PC-9 (cell line): ENCODE results near the gene SLC25A21. TPM values are rescaled to one million over a fixed set of nuclear protein-coding genes. Genes with fewer than 3 reads are reported as not detected.
"Not testable (repeated sequence)": the region's sequence is repeated elsewhere in the genome, so short reads cannot be mapped to it uniquely, and the experiment has no call there.

ENCODE experiments used
- BruUV-seq: library from RNA; stranded (reverse); fragments of 400-500 nt; replicated peaks from 2 replicates; lab custom pipeline; 2021; lab: Mats Ljungman, UMichigan
- CTCF ChIA-PET: fragments of 300-600 bp; sonication (Branson Sonifier 250); formaldehyde crosslinking; loops from one replicate; lab custom pipeline; 2022; ENCODE audit warnings: antibody characterized with exemption; lab: Charles Lee
- POLR2A ChIA-PET: fragments of 300-600 bp; sonication (Branson Sonifier 250); formaldehyde crosslinking; loops from one replicate; lab custom pipeline; 2022; ENCODE audit warnings: antibody characterized with exemption; ENCODE audit not compliant: unreplicated experiment; lab: Charles Lee
- DNase-seq, 2 experiments: peaks; one replicate each; pipeline versions ENCODE4 v3.0.0 to v3.0.0-alpha.2; 2015 to 2022; ENCODE audit warnings: mixed read lengths in 1 of 2
- H2AFZ ChIP-seq: fragments of 200-600 bp; sonication (generic); 2 replicates; pipeline ENCODE4 v1.8.1; 2017; ENCODE audit warnings: antibody characterized with exemption
- H3F3A ChIP-seq: fragments of 200-600 bp; sonication (generic); 2 replicates; pipeline ENCODE4 v1.8.1; 2017; ENCODE audit warnings: antibody characterized with exemption, mild to moderate bottlenecking, low read depth; ENCODE audit not compliant: insufficient read depth
- H3K27ac ChIP-seq: fragments of 200-600 bp; sonication (generic); 2 replicates; pipeline ENCODE4 v1.6.1; 2016; ENCODE audit warnings: mixed run types
- H3K27me3 ChIP-seq: fragments of 200-600 bp; sonication (generic); 2 replicates; pipeline ENCODE4 v1.6.1; 2016; ENCODE audit warnings: low read depth, mixed run types; ENCODE audit not compliant: insufficient read depth
- H3K36me3 ChIP-seq: fragments of 200-600 bp; sonication (generic); 2 replicates; pipeline ENCODE4 v1.6.1; 2016; ENCODE audit warnings: low read depth, mixed run types
- H3K4me1 ChIP-seq: fragments of 200-600 bp; sonication (generic); replicated peaks from 2 replicates; pipeline ENCODE4 v1.6.1; 2016; ENCODE audit warnings: mixed run types; ENCODE audit not compliant: insufficient read depth
- H3K4me2 ChIP-seq: fragments of 200-600 bp; sonication (generic); 2 replicates; pipeline ENCODE4 v1.6.1; 2017; ENCODE audit warnings: mixed run types
- H3K4me3 ChIP-seq: fragments of 200-600 bp; sonication (generic); 2 replicates; pipeline ENCODE4 v1.6.1; 2016; ENCODE audit warnings: mixed run types
- H3K79me2 ChIP-seq: fragments of 200-600 bp; sonication (generic); 2 replicates; pipeline ENCODE4 v1.6.1; 2017; ENCODE audit warnings: low read depth, mixed run types
- H3K9me2 ChIP-seq: fragments of 200-600 bp; sonication (generic); 2 replicates; pipeline ENCODE4 v1.8.1; 2017; ENCODE audit warnings: mild to moderate bottlenecking; ENCODE audit not compliant: insufficient read depth
- H3K9me3 ChIP-seq: fragments of 200-600 bp; sonication (generic); 2 replicates; pipeline ENCODE4 v1.8.1; 2016; ENCODE audit warnings: low read depth; ENCODE audit not compliant: insufficient read depth
- H4K20me1 ChIP-seq: fragments of 200-600 bp; sonication (generic); 2 replicates; pipeline ENCODE4 v1.8.1; 2017; ENCODE audit not compliant: insufficient read depth
- EZH2 ChIP-seq: fragments of 200-600 bp; sonication (generic); IDR thresholded peaks from 2 replicates; pipeline ENCODE4 v1.8.0; 2017; ENCODE audit warnings: antibody characterized with exemption, low read depth
- intact Hi-C: fragments of 100-400 bp; cut with micrococcal nuclease; formaldehyde crosslinking; loops from one replicate; pipeline ENCODE4 v1.10.0; 2022; ENCODE audit not compliant: unreplicated experiment
- total RNA-seq: library from RNA; stranded (reverse); gene quantifications from 2 replicates; pipeline ENCODE4 v1.2.3, GENCODE V29; 2021
- TF ChIP-seq, protein P1 (sequence below): fragments of 200-600 bp; sonication (generic); conservative IDR thresholded peaks from 2 replicates; pipeline ENCODE4 v1.6.1; 2017; ENCODE audit warnings: mixed run types, antibody characterized with exemption, mild to moderate bottlenecking, moderate library complexity

Gene SLC25A21
- total RNA-seq, 1 experiment from 2014 or later: 3.2 TPM

DNA sequence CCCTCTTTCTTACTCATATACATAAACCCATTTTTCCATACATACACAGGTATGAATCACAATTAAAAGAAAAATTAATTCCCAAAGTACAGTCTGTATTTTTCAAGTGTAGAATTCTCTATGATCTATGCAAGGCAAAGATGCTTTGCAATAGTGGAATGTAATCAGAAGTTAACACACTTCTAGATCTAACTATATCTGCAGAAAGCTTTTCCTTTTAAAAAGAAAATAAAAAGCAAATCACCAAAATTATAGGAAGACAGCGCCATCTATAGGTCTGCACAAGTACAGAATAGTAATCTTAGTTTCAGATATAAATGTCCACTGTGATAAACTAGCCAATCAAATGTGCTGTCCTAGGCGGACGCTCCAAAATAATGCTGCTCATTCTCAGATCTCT, 22.0 kb downstream of the SLC25A21 start:
- no peak overlapping the region for H3K27ac ChIP-seq
- H3K9me3 ChIP-seq: no peaks in the 10 kb centered on the region
- no peaks in the 10 kb centered on the region for H3F3A ChIP-seq
- intact Hi-C loops: loop anchor here (2.0 to 5.0 kb wide), 3 partner anchors 82 to 1078 kb away; no protein-coding TSS in a partner anchor
- no peaks in the 10 kb centered on the region for H3K79me2 ChIP-seq
- no peaks in the 10 kb centered on the region for H3K36me3 ChIP-seq
- no peaks in the 10 kb centered on the region for H4K20me1 ChIP-seq
- CTCF ChIA-PET: interaction anchor here (1.0 to 1.6 kb wide), 5 partner anchors 21 to 1079 kb away, joined by 3 to 7 read pairs (median 3); no protein-coding TSS in a partner anchor
- H3K4me2 ChIP-seq: no peak overlapping the region
- H3K27me3 ChIP-seq: no peaks in the 10 kb centered on the region
- no peak overlapping the region for H3K4me3 ChIP-seq
- no peaks in the 10 kb centered on the region for H3K4me1 ChIP-seq
- H2AFZ ChIP-seq: no peak overlapping the region
- POLR2A ChIA-PET: no interaction called here
- no peak for DNase-seq
- no TSS peak for BruUV-seq
- H3K9me2 ChIP-seq: no peaks in the 10 kb centered on the region
- TF ChIP-seq EZH2: no peak
- TF ChIP-seq, protein P1, sequence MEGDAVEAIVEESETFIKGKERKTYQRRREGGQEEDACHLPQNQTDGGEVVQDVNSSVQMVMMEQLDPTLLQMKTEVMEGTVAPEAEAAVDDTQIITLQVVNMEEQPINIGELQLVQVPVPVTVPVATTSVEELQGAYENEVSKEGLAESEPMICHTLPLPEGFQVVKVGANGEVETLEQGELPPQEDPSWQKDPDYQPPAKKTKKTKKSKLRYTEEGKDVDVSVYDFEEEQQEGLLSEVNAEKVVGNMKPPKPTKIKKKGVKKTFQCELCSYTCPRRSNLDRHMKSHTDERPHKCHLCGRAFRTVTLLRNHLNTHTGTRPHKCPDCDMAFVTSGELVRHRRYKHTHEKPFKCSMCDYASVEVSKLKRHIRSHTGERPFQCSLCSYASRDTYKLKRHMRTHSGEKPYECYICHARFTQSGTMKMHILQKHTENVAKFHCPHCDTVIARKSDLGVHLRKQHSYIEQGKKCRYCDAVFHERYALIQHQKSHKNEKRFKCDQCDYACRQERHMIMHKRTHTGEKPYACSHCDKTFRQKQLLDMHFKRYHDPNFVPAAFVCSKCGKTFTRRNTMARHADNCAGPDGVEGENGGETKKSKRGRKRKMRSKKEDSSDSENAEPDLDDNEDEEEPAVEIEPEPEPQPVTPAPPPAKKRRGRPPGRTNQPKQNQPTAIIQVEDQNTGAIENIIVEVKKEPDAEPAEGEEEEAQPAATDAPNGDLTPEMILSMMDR: peak; percentile 79

DNA sequence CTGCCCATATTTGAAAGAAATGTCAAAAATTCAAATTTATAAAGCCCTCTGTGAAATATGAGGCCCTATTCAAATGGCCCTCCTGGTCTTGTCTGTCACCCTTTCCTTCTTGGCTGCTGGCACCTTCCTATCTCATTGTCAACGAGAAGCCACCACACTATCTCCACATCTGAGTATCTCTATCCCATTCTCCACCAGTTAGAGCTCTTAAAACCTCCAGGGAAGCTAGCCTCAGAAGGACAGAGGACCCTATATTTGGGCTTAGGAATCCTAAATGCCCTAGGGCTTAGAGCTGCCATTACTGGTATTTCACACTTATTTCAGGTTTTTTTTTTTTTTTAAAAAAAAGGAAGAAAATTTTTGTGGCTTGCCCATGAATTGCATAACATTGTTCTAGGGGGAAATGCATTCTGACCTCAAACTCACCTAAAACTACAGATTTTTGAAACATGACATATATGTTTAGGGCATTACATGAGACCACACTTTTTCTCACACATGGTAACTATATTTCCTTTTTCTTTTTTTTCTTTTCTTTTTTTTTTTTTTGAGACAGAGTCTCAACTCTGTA, 25.0 kb downstream of the SLC25A21 start:
- Histone ChIP-seq H3F3A (0 out of 2 replicates have a peak, but pooled peaks cover 3% of the 10 kb centered on the region), H4K20me1 (no peaks in the 10 kb centered on the region), H3K36me3 (no peaks in the 10 kb centered on the region), H3K27me3 (no peaks in the 10 kb centered on the region), H2AFZ (no peak overlapping the region), H3K9me2 (no peaks in the 10 kb centered on the region), H3K4me1 (no peaks in the 10 kb centered on the region), H3K79me2 (no peaks in the 10 kb centered on the region), H3K9me3 (no peaks in the 10 kb centered on the region), H3K4me2 (no peak overlapping the region), H3K27ac (no peak overlapping the region), H3K4me3 (no peak overlapping the region)
- TF ChIP-seq EZH2: no peak
- ChIA-PET CTCF (no interaction called here), POLR2A (no interaction called here)
- no TSS peak for BruUV-seq
- intact Hi-C loops: loop anchor here (5.0 kb wide), 1 partner anchor 1265 kb away; no protein-coding TSS in a partner anchor
- DNase-seq: no peak

DNA sequence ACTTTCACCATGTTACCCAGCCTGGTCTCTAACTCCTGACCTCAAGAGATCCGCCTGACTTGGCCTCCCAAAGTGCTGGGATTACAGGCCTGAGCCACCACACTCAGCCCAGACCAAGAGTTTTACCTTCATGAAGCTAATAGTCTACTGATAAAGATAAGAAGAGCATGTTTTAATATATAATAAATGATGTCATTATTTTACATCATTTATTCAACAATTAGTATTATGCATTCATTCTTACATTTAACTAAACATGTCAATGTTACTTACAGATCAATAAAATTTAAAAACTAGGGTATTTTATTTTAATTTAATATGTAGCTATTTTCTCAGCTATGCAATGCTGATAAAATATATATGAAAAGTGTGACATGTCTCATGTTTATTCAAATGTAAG, 26.0 kb downstream of the SLC25A21 start:
- H3K4me1 ChIP-seq, H3K27ac ChIP-seq, H3K4me3 ChIP-seq, BruUV-seq, H3K79me2 ChIP-seq, DNase-seq, H3K4me2 ChIP-seq, POLR2A ChIA-PET, H3K9me3 ChIP-seq, H3K36me3 ChIP-seq, H2AFZ ChIP-seq, H4K20me1 ChIP-seq, H3K9me2 ChIP-seq, H3F3A ChIP-seq, H3K27me3 ChIP-seq: not testable (repeated sequence)
- CTCF ChIA-PET: interaction anchor here (0.7 kb wide), 1 partner anchor 70 kb away, joined by 3 read pairs; no protein-coding TSS in a partner anchor
- intact Hi-C loops: loop anchor here (5.0 kb wide), 1 partner anchor 1264 kb away; no protein-coding TSS in a partner anchor

DNA sequence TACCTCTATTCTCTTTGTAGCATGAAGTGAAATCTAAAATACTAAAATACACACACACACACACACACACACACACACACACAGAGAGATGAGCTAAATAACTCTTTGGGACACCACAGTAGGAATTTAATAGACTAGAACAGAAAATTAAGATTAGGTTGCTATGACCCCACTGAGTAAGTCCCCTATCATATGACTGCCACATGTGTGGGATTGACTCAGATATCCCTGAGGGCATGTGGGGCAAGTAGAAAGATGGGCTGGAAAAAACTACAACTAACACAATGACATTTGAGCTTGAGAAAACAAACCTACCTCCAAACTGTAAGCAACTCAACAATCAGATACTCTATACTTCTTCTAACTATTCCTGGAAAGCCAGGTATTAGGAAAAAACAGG, 27.0 kb downstream of the SLC25A21 start:
- TF ChIP-seq EZH2: no peak
- TF ChIP-seq, protein P1: no peak
- no peaks in the 10 kb centered on the region for H3K4me1 ChIP-seq
- H3K9me3 ChIP-seq: no peaks in the 10 kb centered on the region
- no peaks in the 10 kb centered on the region for H3K79me2 ChIP-seq
- POLR2A ChIA-PET: interaction anchor here (0.7 kb wide), 1 partner anchor 23 kb away, joined by 8 read pairs; no protein-coding TSS in a partner anchor
- H4K20me1 ChIP-seq: no peaks in the 10 kb centered on the region
- H3K4me3 ChIP-seq: no peak overlapping the region
- no peaks in the 10 kb centered on the region for H3K36me3 ChIP-seq
- CTCF ChIA-PET: no interaction called here
- no peak for DNase-seq
- intact Hi-C loops: loop anchor here (5.0 kb wide), 1 partner anchor 1263 kb away; no protein-coding TSS in a partner anchor
- H3K4me2 ChIP-seq: no peak overlapping the region
- no peaks in the 10 kb centered on the region for H3K9me2 ChIP-seq
- 0 out of 2 replicates have a peak, but pooled peaks cover 3% of the 10 kb centered on the region for H3F3A ChIP-seq
- BruUV-seq: no TSS peak
- no peak overlapping the region for H3K27ac ChIP-seq
- no peaks in the 10 kb centered on the region for H3K27me3 ChIP-seq
- no peak overlapping the region for H2AFZ ChIP-seq
